ENCODE data around the gene CDC34.

CDC34 gene

GRCh38 chr19:531753-532560 is at the start of gene CDC34:
TSS of gene CDC34 (plus strand) at chr19:531760. CDS start at chr19:531932, 172 bp downstream.
- no peak for DNase-seq

DNA sequence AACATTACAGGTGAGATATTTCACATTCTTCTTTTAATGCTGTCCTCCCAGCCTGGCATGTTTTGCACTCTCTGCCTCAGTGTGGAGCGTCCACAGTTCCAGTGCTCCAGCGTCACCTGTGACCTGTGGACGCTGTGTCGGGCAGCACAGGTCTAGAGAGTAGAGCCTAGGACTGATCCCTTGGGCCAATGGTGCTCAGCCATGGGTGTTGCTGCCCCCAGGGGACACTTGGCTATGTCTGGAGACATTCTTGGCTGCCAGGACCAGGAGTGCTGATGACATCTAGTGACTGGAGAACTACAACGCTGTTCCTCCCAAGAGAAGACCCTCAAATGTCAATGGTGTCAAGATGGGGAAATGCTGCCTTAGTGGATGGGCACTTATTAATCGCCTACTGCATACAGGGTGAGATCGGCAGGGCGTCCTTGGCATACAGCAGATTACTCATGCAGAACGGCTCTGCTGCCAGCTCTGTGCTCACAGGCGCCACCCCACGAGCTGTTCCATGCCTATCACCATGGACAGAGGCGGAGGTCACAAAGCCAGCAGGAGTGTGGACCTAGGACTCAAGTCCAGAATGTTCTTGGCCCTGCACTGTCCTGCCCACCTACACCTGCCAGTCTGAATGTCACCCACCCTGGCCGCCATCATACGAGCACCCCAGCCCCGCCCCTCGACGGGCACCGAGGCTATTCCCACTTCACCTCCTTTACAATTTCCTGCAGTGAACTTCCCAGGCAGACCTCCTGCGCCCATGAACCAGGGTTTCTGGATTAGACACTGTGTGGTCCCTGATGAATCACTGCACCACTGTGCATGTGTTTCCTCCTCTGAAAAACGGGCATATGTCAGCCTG is 49.1 kb upstream of the CDC34 start:
- no peak for DNase-seq

- no peak for DNase-seq
Measured at GRCh38 chr19:483332-484072, 48.1 kb upstream of the CDC34 start.

- DNase-seq = no peak
Measured at GRCh38 chr19:484494-484893, 47.1 kb upstream of the CDC34 start.

- DNase-seq = no peak
Measured at GRCh38 chr19:485077-485476, 46.5 kb upstream of the CDC34 start.

GRCh38 chr19:485583-486236 is 45.9 kb upstream of the CDC34 start:
- no peak for DNase-seq

- peak; percentile 91 for DNase-seq
Measured at GRCh38 chr19:488505-489417, 42.8 kb upstream of the CDC34 start.

DNA sequence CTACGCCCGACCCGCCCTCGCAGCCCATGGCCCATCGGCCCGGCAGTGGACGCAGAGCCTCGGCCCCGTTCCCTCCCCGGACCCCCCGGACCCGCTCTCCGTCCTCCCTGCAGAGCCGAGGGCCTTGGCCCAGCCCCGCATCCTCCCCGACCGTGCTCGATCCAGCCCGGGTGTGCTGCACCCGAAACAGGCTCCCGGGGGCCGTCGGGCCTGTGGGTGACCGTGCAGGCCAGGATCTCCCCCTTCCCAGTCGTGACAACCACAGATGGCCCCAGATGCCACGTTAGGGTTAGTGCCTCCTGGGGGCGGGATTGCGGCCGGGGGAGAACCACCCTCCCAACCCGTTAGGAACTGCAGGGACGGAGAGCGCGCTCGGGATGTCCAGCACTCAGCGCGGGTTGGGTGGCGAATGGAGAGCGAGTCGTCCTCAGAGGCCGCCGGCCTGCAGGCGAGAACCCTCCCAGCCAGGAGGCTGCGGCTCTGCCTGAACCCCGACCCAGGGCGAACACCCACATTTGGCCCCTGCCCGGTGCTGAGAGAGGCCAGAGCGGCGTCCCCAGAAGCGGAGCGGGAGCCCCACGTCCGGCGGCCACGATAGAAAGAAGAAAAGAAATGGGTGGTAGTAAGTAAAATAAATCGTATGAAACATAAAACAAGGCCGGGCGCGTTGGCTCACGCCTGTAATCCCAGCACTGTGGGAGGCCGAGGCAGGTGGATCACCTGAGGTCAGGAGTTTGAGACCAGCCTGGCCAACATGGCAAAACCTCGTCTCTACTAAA is 42.0 kb upstream of the CDC34 start:
- no peak for DNase-seq

- DNase-seq = no peak
Measured at GRCh38 chr19:491146-491741, 40.3 kb upstream of the CDC34 start.

DNA sequence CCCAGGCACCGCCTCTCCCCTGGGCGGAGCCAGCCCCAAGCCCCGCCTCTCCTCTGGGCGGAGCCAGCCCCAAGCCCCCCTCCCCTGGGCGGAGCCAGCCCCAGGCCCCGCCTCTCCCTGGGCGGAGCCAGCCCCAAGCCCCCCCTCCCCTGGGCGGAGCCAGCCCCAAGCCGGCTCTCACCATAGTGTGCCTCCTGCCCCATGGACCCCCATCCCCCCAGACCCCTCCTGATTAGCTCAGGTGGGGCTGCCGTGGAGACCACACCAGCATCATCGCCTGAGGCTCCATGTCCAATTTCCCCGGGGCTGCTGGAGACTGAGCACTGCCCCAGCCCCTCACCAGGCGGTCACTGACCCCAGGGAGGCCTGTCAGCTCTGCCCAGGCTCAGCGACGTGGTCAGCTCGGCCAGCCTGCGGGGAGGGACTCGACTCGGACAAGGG is 39.4 kb upstream of the CDC34 start:
- peak; percentile 37 for DNase-seq

- no peak for DNase-seq
Measured at GRCh38 chr19:493391-494170, 38.0 kb upstream of the CDC34 start.

- DNase-seq = no peak
Measured at GRCh38 chr19:494171-495080, 37.1 kb upstream of the CDC34 start.

DNA sequence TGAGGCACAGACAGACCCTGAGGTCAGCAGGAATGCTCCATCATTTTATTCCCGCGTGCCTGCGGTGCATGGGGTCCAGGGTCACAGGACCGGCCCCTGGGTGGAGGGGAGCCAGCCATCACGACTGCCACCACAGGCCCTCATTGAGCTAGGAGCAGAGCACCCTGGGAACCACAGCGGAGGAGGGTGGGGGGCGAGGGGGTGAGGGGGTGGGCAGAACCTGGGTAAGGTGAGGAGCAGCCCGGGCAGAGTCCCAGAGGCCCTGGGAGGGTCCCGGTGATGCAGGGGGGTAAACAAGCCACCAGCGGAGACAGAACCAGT is 36.5 kb upstream of the CDC34 start:
- DNase-seq = no peak

GRCh38 chr19:495402-496111 is 36.0 kb upstream of the CDC34 start:
- peak; percentile 7 for DNase-seq

- DNase-seq = no peak
Measured at GRCh38 chr19:496112-496665, 35.4 kb upstream of the CDC34 start, which contains the start of gene MADCAM1. TSS of gene MADCAM1 (plus strand) at chr19:496486. CDS start at chr19:496500, 14 bp downstream.

DNA sequence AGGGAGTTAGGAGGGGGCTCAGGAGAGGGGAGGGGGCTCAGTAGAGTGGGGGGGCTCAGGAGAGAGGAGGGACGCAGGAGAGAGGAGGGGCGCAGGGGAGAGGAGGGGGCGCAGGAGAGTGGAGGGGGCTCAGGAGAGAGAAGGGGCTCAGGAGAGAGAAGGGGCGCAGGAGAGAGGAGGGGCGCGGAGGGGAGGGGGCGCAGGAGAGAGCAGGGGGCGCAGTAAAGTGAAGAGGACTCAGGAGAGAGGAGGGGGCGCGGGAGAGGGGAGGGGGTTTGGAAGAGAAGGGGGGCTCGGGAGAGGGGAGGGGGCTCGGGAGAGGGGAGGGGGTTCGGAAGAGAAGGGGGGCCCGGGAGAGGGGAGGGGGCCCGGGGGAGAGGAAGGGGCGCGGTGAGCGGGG is 34.6 kb upstream of the CDC34 start:
- no peak for DNase-seq

DNA sequence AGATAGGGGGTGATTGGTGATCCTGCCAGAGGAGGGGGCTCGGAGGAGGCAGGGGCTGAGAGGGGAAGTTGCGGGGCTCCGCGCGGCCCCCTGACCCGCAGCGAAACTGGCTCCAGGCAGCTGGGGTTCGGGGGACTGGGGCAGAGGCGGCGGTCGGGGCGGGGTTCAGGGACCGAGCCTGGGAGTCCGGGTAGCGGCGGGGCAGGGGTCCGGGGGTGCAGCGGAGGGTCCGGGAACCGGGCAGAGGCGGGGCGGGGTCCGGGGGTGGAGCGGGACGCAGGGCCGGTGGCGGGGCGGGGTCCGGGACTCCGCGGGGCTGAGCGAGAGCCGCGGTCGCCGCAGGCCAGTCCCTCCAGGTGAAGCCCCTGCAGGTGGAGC is 34.1 kb upstream of the CDC34 start:
- DNase-seq = no peak

Data from stimulated activated naive CD4-positive, alpha-beta T cell treated with Interleukin-2 at 50 U/mL for 16 hours (primary cell).